Urinary bladder (tissue), 4 donors: ENCODE results near the gene SPEM2. TPM values are rescaled to one million over a fixed set of nuclear protein-coding genes. Genes with fewer than 3 reads are reported as not detected.
A peak's percentile ranks its signal among the peaks of the same experiment; 100 is the strongest.

Experiments
- DNase-seq: peaks from one replicate; pipeline ENCODE4 v3.0.0-alpha.2; 2015; ENCODE audit errors: extremely low spot score
- H3K27ac ChIP-seq: one replicate; pipeline ENCODE4 v1.5.1; 2013; ENCODE audit warnings: low read depth, mild to moderate bottlenecking, moderate library complexity
- H3K36me3 ChIP-seq: one replicate; pipeline ENCODE4 v1.6.1; 2013; ENCODE audit warnings: mild to moderate bottlenecking, moderate library complexity; ENCODE audit not compliant: insufficient read depth
- H3K4me1 ChIP-seq: one replicate; pipeline ENCODE4 v1.6.1; 2013; ENCODE audit warnings: mild to moderate bottlenecking, moderate library complexity; ENCODE audit not compliant: insufficient read depth
- H3K4me3 ChIP-seq: one replicate; pipeline ENCODE4 v1.5.1; 2013; ENCODE audit warnings: low read depth, low read length
- WGBS: extraction: QIAGEN DNeasy Blood & Tissue Kit; methylation state at CpG from one replicate; pipeline ENCODE4 v1.1.7; 2013; 5-methylcytosine and 5-hydroxymethylcytosine counted together
- polyA plus RNA-seq: library from polyadenylated mRNA; stranded (reverse); fragments of 200-250 nt; gene quantifications from one replicate; pipeline ENCODE4 v1.2.3, GENCODE V29; 2013
- total RNA-seq: library from RNA; depleted of rRNA; stranded (reverse); fragments of >200 nt; gene quantifications from one replicate; pipeline ENCODE4 v1.2.3, GENCODE V29; 2014
- donor health status: healthy with polysubstance abuse.
- donor health status: healthy.

Gene SPEM2
- total and polyA plus RNA-seq, 2 donors = not detected

DNA sequence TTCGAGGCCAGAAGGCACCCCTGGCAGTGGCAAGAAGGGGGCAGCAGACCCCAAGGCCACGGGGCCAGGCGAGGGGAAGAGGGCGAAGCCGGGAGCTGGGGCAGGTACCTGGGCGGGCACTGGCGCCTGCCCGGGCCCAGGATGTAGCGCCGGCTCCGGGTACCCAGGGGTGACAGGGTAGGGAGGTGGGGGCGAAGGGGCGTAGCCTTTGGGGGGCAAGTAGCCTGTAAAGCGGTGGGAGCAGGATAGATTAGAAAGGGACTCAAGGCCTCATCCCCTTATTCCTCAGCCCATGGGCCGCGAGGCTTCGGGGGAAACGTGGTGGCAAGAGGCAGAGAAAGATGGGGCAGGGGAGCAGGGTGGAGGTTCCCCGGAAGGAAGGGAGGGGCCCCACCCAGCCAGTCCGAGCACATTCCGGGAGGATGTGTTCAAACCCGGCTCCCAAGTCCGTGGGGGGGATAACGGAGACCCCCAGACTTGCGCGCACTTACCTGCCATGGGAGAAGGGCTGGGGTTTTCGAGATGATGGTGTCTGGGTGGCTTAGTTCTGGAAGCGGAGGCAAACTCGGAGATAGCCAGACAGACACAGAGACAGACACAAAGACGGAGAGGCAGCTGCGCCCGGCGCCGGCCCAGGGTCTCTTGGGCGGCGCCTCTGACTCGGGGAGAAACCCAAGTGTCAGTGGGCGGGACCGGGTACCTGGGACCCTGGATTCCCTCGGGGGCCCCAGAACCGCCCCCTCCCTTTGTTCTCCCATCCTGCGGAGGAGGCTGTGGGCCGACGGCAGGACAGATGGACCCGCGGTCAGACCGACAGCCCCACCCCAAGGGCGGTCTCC, 31.6 kb upstream of the SPEM2 start:
- Histone ChIP-seq H3K27ac (peak overlapping the region; percentile 93), H3K4me3 (peak overlapping the region; percentile 63), H3K4me1 (no peaks in the 10 kb centered on the region), H3K36me3 (no peaks in the 10 kb centered on the region)
- no peak for DNase-seq
- 5% methylated on average over 48 of the region's 48 CpGs for WGBS

DNA sequence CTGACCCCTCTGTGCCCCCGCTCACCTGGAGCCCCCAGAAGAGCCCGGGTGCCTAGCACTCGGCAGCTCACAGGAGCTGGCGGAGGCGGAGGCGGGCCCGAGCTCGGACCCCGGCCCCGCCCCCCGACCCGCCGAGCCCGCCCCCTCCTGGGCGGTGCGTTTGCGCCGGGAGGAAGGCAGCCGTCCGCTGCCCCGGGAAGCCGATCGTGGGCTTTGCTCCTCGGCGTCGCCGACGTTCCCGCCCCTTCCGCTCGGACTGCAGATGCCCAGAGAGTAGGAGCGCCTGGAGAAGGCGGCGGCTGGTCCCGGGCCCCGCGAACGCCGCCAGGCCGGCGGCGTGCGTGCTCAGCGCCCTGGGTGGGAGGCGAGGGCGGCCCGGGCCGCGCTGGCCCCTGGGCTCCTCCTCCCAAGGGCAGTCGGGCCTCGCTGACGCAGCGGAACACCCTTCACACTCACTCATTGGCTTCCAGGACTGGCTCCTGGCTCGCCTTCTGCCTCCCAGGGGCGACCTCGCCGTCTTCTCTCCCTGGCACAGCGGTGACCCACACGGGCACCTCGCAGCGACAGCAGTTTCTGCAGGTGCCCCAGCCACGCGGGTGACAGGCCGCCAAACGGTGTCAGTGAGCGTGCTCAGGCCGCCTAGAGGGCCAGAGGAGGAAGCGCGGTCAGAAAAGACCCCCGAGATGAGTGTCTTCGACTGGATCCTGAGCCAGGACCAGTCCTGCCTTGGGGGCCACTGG, 30.8 kb upstream of the SPEM2 start, which contains the start of gene PLSCR3:
PLSCR3 (minus strand) TSS at position 74 of the 740 bp plus-strand sequence. CDS start 415 bp downstream, outside the sequence.
- no peak for DNase-seq
- WGBS = under 1% methylated on average over 71 of the region's 71 CpGs
- Histone ChIP-seq H3K36me3 (no peaks in the 10 kb centered on the region), H3K27ac (peak within 1 kb of the TSS; percentile 97), H3K4me3 (peak within 1 kb of the TSS; percentile 63), H3K4me1 (no peaks in the 10 kb centered on the region)

DNA sequence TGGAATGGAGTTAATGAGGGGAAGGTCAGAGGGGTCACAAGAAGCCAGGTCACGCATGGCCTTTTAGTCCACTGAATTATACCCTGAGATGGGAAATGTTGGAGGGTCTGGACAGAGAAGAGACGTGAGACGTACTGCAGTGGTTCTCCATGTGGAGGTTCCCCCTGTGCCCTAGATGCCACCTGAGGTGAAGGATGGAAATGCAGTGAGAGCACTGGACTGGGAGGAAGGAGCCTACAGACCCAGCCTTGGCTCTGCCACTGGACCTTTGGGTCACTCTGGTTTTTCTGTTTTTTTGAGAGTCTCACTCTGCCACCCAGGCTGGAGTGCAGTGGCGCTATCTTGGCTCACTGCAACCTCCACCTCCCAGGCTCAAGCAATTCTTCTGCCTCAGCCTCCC, 29.3 kb upstream of the SPEM2 start:
- DNase-seq = no peak
- H3K4me3 ChIP-seq = no peak overlapping the region
- H3K4me1 ChIP-seq = no peaks in the 10 kb centered on the region
- H3K27ac ChIP-seq = no peak overlapping the region
- 86% methylated on average over 4 of the region's 4 CpGs for WGBS
- no peaks in the 10 kb centered on the region for H3K36me3 ChIP-seq

DNA sequence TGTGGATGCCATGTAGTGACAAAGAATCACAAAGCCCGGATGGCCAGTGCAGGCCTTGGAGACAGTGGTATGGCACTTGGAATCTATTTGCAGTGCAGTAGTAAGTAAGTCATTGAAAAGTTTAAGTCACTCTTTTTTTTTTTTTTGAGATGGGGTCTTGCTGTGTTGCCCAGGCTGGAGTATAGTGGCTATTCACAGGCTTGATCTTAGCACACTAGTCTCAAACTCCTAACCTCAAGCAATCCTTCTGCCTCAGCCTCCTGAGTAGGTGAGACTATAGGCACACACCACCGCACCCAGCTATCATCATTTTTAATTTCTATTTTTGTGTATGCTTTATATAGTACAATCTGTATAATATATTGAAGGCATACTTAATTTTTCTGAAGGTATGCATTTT, 26.8 kb upstream of the SPEM2 start:
- no peak overlapping the region for H3K4me3 ChIP-seq
- DNase-seq = no peak
- H3K36me3 ChIP-seq = no peaks in the 10 kb centered on the region
- H3K27ac ChIP-seq = no peak overlapping the region
- no peaks in the 10 kb centered on the region for H3K4me1 ChIP-seq
- WGBS = 95% methylated on average over 2 of the region's 2 CpGs

DNA sequence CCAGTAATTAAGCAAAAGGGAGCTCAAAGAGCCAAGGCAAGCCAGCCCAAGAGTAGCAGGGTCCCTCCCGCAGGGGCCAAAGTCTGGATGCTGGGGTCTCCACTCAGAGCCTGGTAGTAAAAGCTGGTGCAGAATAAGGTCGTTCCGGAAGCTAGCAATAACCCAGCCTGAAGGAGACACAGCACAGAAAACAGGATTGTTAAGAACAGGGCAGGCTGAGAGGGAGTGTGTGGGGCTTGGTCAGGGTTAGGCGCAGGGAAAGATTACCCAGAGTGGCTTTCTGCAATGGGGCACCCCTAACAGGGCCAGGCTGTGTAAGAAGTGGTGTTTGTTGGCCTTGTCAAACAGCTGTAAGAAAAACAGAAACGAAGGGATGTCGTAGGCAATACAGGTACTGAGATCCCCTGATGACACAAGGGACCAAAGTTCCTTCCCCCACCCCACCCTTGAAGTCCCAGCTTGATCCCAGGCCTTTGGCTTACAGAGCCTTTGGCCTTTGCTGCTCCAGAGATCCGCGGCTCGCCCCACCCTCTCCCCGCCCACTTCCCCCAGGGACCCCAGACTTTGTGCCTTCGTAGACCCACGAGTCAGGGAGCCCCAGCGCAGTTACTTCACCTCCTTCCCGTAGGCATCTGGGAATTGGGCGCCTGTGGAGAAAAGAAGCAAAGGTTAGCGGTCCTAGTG, 22.2 kb upstream of the SPEM2 start:
- WGBS = 9% methylated on average over 16 of the region's 16 CpGs
- peak overlapping the region; percentile 56 for H3K4me3 ChIP-seq
- no peaks in the 10 kb centered on the region for H3K36me3 ChIP-seq
- no peaks in the 10 kb centered on the region for H3K4me1 ChIP-seq
- DNase-seq = no peak
- peak overlapping the region; percentile 60 for H3K27ac ChIP-seq

DNA sequence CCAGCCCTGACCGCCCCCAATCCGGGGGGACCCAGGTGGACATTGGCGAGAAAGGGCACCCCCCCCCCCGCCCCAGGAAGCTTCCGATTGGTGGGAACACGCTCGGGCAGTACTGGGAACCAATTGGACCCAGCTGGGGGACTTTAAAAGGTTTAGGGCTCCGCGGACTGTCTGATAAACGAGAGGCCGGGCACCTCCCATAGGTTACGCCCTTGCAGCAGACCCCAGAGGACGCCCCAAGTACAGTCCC, 21.8 kb upstream of the SPEM2 start:
- 0% methylated on average over 13 of the region's 13 CpGs for WGBS
- Histone ChIP-seq H3K27ac (peak overlapping the region; percentile 73), H3K4me1 (no peaks in the 10 kb centered on the region), H3K4me3 (peak overlapping the region; percentile 56), H3K36me3 (no peaks in the 10 kb centered on the region)
- DNase-seq = no peak

DNA sequence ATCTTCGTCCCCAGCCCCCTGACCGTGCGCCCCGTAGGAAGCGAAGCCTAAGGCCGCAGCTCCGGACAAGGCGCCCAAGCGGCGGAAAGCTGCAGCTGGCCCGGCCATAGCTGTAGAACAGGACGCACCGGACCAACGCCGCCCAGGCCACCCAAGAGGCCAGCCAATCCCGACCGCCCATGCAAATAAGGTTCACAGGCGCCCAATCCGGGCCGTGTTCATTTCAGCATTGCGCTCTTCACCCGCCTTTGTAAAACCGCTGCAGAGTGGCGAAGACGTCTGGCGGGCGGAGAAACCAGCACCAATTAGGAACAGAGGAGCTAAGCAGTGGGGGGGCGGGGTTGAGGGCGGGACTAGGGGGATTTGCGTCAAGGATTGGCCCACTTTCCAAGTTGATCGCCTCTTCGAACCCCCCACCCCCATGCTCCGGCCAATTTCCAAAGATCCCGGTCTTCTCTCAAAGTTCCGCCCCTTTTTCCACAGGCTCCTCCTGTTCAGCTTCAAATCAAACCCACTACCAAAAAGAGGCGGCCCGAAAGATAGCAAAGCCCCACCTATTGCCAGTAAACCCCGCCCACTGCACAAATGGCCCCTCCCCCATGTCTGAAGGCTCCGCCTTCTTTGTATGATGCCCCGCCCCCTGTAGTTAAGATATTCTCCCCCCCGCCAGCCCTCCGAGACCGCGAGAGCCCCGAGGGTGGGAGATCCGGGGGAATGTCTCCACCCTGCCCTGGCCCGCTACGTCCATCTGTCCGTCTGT, 21.3 kb upstream of the SPEM2 start, which contains the start of gene TMEM256:
TMEM256 (minus strand) TSS at position 121 of the 760 bp plus-strand sequence; CDS start at position 108, 13 bp downstream.
- under 1% methylated on average over 49 of the region's 49 CpGs for WGBS
- DNase-seq = peak; percentile 99
- Histone ChIP-seq H3K36me3 (no peaks in the 10 kb centered on the region), H3K4me1 (no peaks in the 10 kb centered on the region), H3K27ac (peak within 1 kb of the TSS; percentile 73), H3K4me3 (peak within 1 kb of the TSS; percentile 56)

DNA sequence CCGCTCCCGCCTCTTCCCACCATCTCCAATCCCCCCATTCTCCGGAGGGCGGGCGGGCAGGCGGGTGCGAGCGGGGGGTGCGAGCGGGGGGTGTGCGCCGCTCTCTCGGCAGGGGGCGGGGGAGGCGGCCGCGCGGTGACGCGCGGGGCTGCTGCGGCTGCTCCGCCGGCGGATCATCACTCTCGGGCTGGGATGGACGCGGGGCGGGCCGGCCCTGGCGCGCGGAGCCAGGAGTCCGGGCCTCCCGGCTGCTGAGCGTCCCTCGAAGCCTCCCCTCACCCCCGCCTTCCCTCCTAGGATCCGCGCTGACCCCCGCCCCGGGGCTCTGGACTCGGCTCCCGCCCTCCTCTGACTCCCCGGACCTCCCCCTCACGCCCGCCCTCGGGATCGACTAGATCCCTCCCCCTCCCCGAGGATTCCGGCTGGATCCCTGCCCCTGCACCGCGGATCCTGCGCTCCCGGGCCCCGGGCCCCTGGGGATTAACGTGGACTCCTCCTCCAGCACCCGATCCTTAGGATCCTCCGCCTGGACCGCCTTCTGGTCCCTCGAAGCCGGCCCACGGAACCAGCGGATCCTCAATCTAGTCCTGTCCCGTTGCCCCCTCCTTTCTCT, 20.6 kb upstream of the SPEM2 start:
- Histone ChIP-seq H3K27ac (peak overlapping the region; percentile 14), H3K4me1 (no peaks in the 10 kb centered on the region), H3K36me3 (no peaks in the 10 kb centered on the region), H3K4me3 (peak overlapping the region; percentile 47)
- no peak for DNase-seq
- under 1% methylated on average over 65 of the region's 65 CpGs for WGBS

DNA sequence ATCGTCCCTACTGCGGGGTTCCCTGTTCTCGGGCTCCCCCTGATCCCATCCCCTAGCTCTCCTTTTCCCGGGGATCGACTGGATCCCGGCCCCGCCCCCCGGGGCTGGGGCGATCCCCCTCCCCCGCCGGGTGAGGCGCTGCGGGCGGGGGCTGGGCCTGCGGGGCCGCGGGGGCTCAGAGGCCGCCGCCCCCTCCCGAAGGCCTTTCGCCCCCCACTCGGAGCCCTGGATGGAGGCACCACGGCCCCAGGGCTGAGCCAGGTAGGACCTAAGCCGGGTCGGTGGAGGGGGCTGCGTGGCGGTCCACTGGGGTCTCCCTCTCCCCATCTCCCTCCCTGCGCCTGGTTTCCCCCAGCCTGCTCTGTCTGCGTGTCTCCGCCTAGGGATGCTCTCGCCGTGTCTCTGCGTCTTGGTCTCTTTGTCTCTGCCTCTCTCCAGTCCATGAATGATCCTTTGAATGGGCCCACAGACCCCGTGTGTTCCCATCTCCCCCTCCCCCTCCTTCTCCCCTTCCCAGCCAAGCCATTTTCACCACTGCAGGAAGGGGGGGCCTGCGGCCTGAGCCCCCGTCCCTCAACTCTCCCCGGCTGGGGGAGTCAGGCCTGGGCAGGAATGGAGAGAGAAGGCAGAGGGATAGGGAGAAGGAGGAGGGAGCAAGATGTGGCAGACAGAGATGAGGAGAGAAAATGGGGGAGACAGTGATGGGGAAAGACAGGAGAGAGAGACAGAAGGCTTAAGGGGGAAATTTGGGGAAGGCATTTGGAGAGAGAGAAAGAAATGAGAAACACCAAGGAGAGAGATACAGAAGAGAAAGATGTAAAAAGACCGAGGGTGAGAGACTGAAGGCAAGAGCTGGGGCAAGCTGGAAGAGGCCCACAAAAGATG, 19.8 kb upstream of the SPEM2 start:
- WGBS = 6% methylated on average over 38 of the region's 38 CpGs
- Histone ChIP-seq H3K27ac (peak overlapping the region; percentile 3), H3K36me3 (no peaks in the 10 kb centered on the region), H3K4me3 (peak overlapping the region; percentile 47), H3K4me1 (no peaks in the 10 kb centered on the region)
- no peak for DNase-seq

DNA sequence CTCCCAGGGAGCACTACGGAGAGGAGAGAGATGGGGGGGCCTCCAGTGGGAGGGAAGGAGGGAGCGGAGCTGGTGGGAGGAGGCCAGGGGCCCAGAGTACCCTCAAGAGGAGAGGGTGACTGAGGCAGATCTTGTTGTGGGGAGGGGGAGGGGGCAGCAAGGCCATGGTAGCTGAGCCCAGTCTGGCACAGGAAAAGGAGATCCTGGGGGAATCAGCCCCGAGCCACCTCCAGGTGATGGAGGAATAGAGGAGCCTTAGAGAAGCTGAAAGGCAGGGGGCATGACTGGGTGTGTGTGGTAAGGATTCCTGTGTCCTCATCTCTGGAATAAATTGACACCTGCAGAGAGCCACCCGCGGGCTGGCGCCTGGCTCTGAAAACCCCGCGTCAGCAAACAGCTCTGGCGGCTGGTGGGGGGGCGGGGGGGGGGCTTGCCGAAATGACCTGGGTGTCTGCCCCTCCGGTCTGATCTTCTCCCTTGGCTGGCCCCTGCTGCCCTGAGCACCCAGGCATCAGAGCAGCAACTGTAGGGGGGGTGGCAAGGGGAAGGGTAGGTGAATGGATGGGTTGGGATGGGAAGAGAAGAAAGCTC, 19.1 kb upstream of the SPEM2 start:
- Histone ChIP-seq H3K4me1 (no peaks in the 10 kb centered on the region), H3K36me3 (no peaks in the 10 kb centered on the region), H3K4me3 (no peak overlapping the region), H3K27ac (no peak overlapping the region)
- WGBS = 49% methylated on average over 12 of the region's 12 CpGs
- DNase-seq = no peak

DNA sequence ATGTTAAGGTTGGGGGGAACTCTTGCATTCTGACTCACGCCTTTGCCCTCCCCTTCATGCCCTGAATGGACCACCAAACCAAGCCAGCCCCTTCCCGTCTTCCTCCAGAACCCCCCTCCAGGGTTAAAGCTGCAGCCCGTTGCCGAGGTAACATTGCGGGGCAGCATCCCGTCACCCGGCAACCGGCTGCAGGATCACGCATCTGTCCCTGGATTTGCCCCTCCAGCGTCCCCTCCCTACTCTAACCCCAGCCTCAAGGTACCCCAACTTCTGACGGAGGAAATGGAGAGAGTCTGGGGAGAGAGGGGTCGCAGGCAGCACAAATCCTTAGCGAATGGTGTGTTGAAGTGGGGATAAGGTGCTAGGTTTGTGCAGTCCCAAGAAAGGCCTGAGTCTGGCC, 18.3 kb upstream of the SPEM2 start:
- no peak overlapping the region for H3K4me3 ChIP-seq
- H3K4me1 ChIP-seq = no peaks in the 10 kb centered on the region
- WGBS = 85% methylated on average over 13 of the region's 13 CpGs
- DNase-seq = no peak
- no peak overlapping the region for H3K27ac ChIP-seq
- H3K36me3 ChIP-seq = no peaks in the 10 kb centered on the region
